H4 (cell line): ENCODE data around the gene C9orf152. TPM values are rescaled to one million over a fixed set of nuclear protein-coding genes. Genes with fewer than 3 reads are reported as not detected.

ENCODE experiments used
- total RNA-seq: library from RNA; depleted of rRNA; stranded (reverse); fragments of >200 nt; shearing (Covaris generic); gene quantifications from 2 replicates; pipeline ENCODE4 v1.2.3, GENCODE V29; 2014; rRNA removed

The C9orf152 gene
- total RNA-seq, 1 experiment from 2014 or later: not detected

Other genes with a start within 250 kb of the C9orf152 start
- 661 and 686 TPM in 2 replicates for gene TXN, start 48.3 kb upstream of the C9orf152 start, total RNA-seq
- not detected in 2 replicates for gene TXNDC8, start 129.7 kb upstream of the C9orf152 start, total RNA-seq